HEK293 (cell line): ENCODE data around the gene DENND1A.

Source experiments
- ATF2 ChIP-seq: fragments of 450-650 bp; formaldehyde crosslinking; IDR thresholded peaks from 2 replicates; pipeline ENCODE4 v1.5.1; 2016; ENCODE audit warnings: missing biosample characterization, missing genetic modification characterization, low read depth
- BCL11A ChIP-seq: fragments of 450-650 bp; formaldehyde crosslinking; IDR thresholded peaks from 2 replicates; pipeline ENCODE4 v1.5.1; 2016; ENCODE audit warnings: low read depth, missing biosample characterization, missing genetic modification characterization
- CTCF ChIP-seq: fragments of 450-650 bp; formaldehyde crosslinking; IDR thresholded peaks from 2 replicates; pipeline ENCODE4 v1.5.1; 2016; ENCODE audit warnings: missing biosample characterization, missing genetic modification characterization
- KLF16 ChIP-seq: fragments of 450-650 bp; formaldehyde crosslinking; IDR thresholded peaks from 2 replicates; pipeline ENCODE4 v1.5.1; 2017; ENCODE audit warnings: missing biosample characterization, missing genetic modification characterization
- SALL2 ChIP-seq: fragments of 450-650 bp; formaldehyde crosslinking; IDR thresholded peaks from 2 replicates; pipeline ENCODE4 v1.5.0; 2017; ENCODE audit warnings: missing biosample characterization, mild to moderate bottlenecking, missing genetic modification characterization, borderline replicate concordance
- ZBTB7A ChIP-seq: fragments of 450-650 bp; formaldehyde crosslinking; IDR thresholded peaks from 2 replicates; pipeline ENCODE4 v1.5.1; 2016; ENCODE audit warnings: low read depth, missing biosample characterization, missing genetic modification characterization
- ZNF157 ChIP-seq: fragments of 450-650 bp; formaldehyde crosslinking; IDR thresholded peaks from 2 replicates; pipeline ENCODE4 v1.5.1; 2016; ENCODE audit warnings: missing biosample characterization, missing genetic modification characterization
- ZNF18 ChIP-seq: fragments of 450-650 bp; formaldehyde crosslinking; IDR thresholded peaks from 2 replicates; pipeline ENCODE4 v1.5.1; 2016; ENCODE audit warnings: missing biosample characterization, missing genetic modification characterization
- ZNF292 ChIP-seq: fragments of 450-650 bp; formaldehyde crosslinking; IDR thresholded peaks from 2 replicates; pipeline ENCODE4 v1.5.1; 2016; ENCODE audit warnings: low read depth, missing biosample characterization, missing genetic modification characterization, borderline replicate concordance
- ZNF571 ChIP-seq: fragments of 450-650 bp; formaldehyde crosslinking; IDR thresholded peaks from 2 replicates; pipeline ENCODE4 v1.5.0; 2017; ENCODE audit warnings: missing biosample characterization, missing genetic modification characterization
- ZNF596 ChIP-seq: fragments of 450-650 bp; IDR thresholded peaks from 2 replicates; pipeline ENCODE4 v1.5.0; 2018; ENCODE audit warnings: missing biosample characterization, mild to moderate bottlenecking, missing genetic modification characterization, moderate library complexity

DNA sequence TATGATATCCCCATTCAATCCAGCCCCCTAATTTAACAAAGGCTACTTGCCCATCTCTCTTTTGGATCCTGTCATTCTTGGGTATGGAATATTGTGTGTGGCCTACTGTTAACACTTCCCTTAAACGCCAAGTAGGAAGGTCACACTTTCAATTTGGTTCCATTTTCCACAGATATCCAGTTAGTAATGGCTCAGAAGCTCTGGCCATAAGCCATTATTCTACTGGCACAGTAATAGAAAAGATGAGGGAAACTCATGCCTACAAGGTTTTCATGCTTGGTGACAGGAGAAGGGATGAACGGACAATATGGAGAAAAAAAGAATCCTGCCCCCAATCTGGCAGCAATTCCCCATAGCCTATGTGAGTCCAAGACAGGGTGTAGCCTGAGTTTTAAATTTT, 346.3 kb downstream of the DENND1A start:
- TF ChIP-seq CTCF (tag by site-specific recombination) = no peak
- no peak for TF ChIP-seq BCL11A (tag by site-specific recombination)
- no peak for TF ChIP-seq ZNF18 (tag by site-specific recombination)
- TF ChIP-seq ATF2 (tag by site-specific recombination) = no peak
- TF ChIP-seq ZBTB7A (tag by site-specific recombination) = no peak
- TF ChIP-seq KLF16 = no peak
- no peak for TF ChIP-seq ZNF571 (tag by site-specific recombination)
- no peak for TF ChIP-seq SALL2
- TF ChIP-seq ZNF292 = no peak
- no peak for TF ChIP-seq ZNF596 (tag by site-specific recombination)
- TF ChIP-seq ZNF157 (tag by site-specific recombination) = no peak
